OCI-LY7 (cell line): ENCODE data around the gene OR1K1. TPM values are rescaled to one million over a fixed set of nuclear protein-coding genes. Genes with fewer than 3 reads are reported as not detected.

Experiments used
- BruUV-seq: library from RNA; stranded (reverse); fragments of 400-500 nt; replicated peaks from 2 replicates; lab custom pipeline; 2021; lab: Mats Ljungman, UMichigan
- CTCF ChIA-PET: fragments of 300-600 bp; sonication (Branson Sonifier 250); formaldehyde crosslinking; loops from one replicate; lab custom pipeline; 2022; ENCODE audit warnings: antibody characterized with exemption; ENCODE audit not compliant: unreplicated experiment; lab: Charles Lee
- POLR2A ChIA-PET: fragments of 300-600 bp; sonication (Branson Sonifier 250); formaldehyde crosslinking; loops from one replicate; lab custom pipeline; 2022; ENCODE audit warnings: antibody characterized with exemption; lab: Charles Lee
- DNase-seq: peaks from one replicate; pipeline ENCODE4 v3.0.0-alpha.2; 2015; ENCODE audit warnings: low spot score
- H2AFZ ChIP-seq: fragments of 200-600 bp; sonication (generic), shearing (Covaris generic); 2 replicates; pipeline ENCODE4 v1.6.1; 2014; ENCODE audit warnings: mild to moderate bottlenecking, antibody characterized with exemption, low read length, moderate library complexity
- H3K27ac ChIP-seq: fragments of 200-600 bp; sonication (generic); 2 replicates; pipeline ENCODE4 v1.5.1; 2014; ENCODE audit warnings: mixed run types, low read depth, mild to moderate bottlenecking, moderate library complexity, low read length, inconsistent platforms; ENCODE audit not compliant: poor library complexity, severe bottlenecking
- H3K36me3 ChIP-seq: fragments of 200-600 bp; sonication (generic); 2 replicates; pipeline ENCODE4 v1.6.1; 2014; ENCODE audit warnings: mild to moderate bottlenecking, antibody characterized with exemption, low read length, moderate library complexity, mixed read lengths; ENCODE audit not compliant: insufficient read depth
- H3K4me1 ChIP-seq: fragments of 200-600 bp; sonication (generic); 2 replicates; pipeline ENCODE4 v1.5.1; 2014; ENCODE audit warnings: mild to moderate bottlenecking, low read length; ENCODE audit not compliant: insufficient read depth, poor library complexity, severe bottlenecking
- H3K4me2 ChIP-seq: fragments of 200-600 bp; sonication (generic); 2 replicates; pipeline ENCODE4 v1.6.1; 2014; ENCODE audit warnings: mild to moderate bottlenecking, low read length
- H3K4me3 ChIP-seq: fragments of 200-600 bp; sonication (generic); 2 replicates; pipeline ENCODE4 v1.5.1; 2014; ENCODE audit warnings: mild to moderate bottlenecking, low read depth, low read length; ENCODE audit not compliant: poor library complexity, severe bottlenecking
- H3K79me2 ChIP-seq: fragments of 200-600 bp; sonication (generic); 2 replicates; pipeline ENCODE4 v1.6.1; 2016; ENCODE audit warnings: low read depth, mild to moderate bottlenecking, low read length, moderate library complexity, mixed read lengths; ENCODE audit not compliant: insufficient read depth
- H3K9me2 ChIP-seq: fragments of 200-600 bp; sonication (generic); 2 replicates; pipeline ENCODE4 v1.6.1; 2016; ENCODE audit warnings: mild to moderate bottlenecking, low read length, mixed read lengths; ENCODE audit not compliant: insufficient read depth
- H3K9me3 ChIP-seq: fragments of 200-600 bp; sonication (generic); 2 replicates; pipeline ENCODE4 v1.6.1; 2014; ENCODE audit warnings: mild to moderate bottlenecking, mixed run types, low read length, mixed read lengths
- H4K20me1 ChIP-seq: fragments of 200-600 bp; sonication (generic); 2 replicates; pipeline ENCODE4 v1.6.1; 2014; ENCODE audit warnings: mild to moderate bottlenecking, antibody characterized with exemption, low read length, moderate library complexity, mixed read lengths; ENCODE audit not compliant: insufficient read depth
- EZH2phosphoT487 ChIP-seq: fragments of 200-600 bp; sonication (generic); IDR thresholded peaks from 2 replicates; pipeline ENCODE4 v1.6.1; 2018; ENCODE audit warnings: low read depth, borderline replicate concordance, mild to moderate bottlenecking, mixed run types, antibody characterized with exemption, low read length, moderate library complexity, mixed read lengths
- intact Hi-C: fragments of 100-400 bp; cut with micrococcal nuclease; formaldehyde crosslinking; loops from one replicate; pipeline ENCODE4 v1.10.0; 2022; ENCODE audit not compliant: unreplicated experiment
- total RNA-seq, 2 experiments: library from RNA; depleted of rRNA in 1 of 2; stranded (reverse); fragments of >200 nt in 1 of 2; shearing (Covaris generic) in 1 of 2; gene quantifications; 2 replicates each; pipeline ENCODE4 v1.2.3, GENCODE V29; 2014 to 2022
- TF ChIP-seq, protein P1 (sequence below): fragments of 200-600 bp; sonication (generic); conservative IDR thresholded peaks from 2 replicates; pipeline ENCODE4 v1.5.1; 2014; ENCODE audit warnings: mild to moderate bottlenecking, antibody characterized with exemption, low read length, moderate library complexity, mixed read lengths

Gene OR1K1
- total RNA-seq, 2 experiments from 2014 or later = not detected

DNA sequence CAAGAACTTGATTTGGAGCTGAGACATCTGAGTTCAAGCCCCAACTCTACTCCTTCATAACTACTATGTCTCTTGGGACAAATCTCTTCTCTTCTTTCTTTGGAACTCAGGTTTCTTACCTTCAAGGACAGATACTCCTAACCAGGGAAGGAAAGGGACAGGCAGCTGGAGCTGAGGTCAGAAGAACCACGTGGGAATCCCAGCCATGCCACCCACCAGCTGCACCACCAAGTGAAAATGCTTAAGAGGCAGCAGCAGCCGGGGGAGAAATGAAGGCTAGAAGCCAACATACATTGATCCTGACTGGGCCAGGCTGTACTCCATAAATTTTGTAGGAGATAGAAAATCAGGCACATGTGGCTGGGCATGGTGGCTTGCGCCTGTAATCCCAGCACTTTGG lies 20.7 kb upstream of the OR1K1 start:
- H3K4me1 ChIP-seq = no peaks in the 10 kb centered on the region
- TF ChIP-seq EZH2phosphoT487 = no peak
- TF ChIP-seq, protein P1, sequence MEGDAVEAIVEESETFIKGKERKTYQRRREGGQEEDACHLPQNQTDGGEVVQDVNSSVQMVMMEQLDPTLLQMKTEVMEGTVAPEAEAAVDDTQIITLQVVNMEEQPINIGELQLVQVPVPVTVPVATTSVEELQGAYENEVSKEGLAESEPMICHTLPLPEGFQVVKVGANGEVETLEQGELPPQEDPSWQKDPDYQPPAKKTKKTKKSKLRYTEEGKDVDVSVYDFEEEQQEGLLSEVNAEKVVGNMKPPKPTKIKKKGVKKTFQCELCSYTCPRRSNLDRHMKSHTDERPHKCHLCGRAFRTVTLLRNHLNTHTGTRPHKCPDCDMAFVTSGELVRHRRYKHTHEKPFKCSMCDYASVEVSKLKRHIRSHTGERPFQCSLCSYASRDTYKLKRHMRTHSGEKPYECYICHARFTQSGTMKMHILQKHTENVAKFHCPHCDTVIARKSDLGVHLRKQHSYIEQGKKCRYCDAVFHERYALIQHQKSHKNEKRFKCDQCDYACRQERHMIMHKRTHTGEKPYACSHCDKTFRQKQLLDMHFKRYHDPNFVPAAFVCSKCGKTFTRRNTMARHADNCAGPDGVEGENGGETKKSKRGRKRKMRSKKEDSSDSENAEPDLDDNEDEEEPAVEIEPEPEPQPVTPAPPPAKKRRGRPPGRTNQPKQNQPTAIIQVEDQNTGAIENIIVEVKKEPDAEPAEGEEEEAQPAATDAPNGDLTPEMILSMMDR = no peak
- no peaks in the 10 kb centered on the region for H3K9me2 ChIP-seq
- DNase-seq = no peak
- H4K20me1 ChIP-seq = no peaks in the 10 kb centered on the region
- no peaks in the 10 kb centered on the region for H3K36me3 ChIP-seq
- H3K4me2 ChIP-seq = no peak overlapping the region
- CTCF ChIA-PET = no interaction called here
- H3K4me3 ChIP-seq = no peak overlapping the region
- H3K27ac ChIP-seq = no peak overlapping the region
- no peaks in the 10 kb centered on the region for H3K79me2 ChIP-seq
- intact Hi-C loops = no loop called here
- BruUV-seq = no TSS peak
- H3K9me3 ChIP-seq = no peaks in the 10 kb centered on the region
- POLR2A ChIA-PET = no interaction called here
- no peak overlapping the region for H2AFZ ChIP-seq

- no peak overlapping the region for H3K4me3 ChIP-seq
- H3K4me1 ChIP-seq = no peaks in the 10 kb centered on the region
- no peaks in the 10 kb centered on the region for H3K9me3 ChIP-seq
- no peak overlapping the region for H2AFZ ChIP-seq
- ChIA-PET CTCF (no interaction called here), POLR2A (no interaction called here)
- no peaks in the 10 kb centered on the region for H3K9me2 ChIP-seq
- intact Hi-C loops = no loop called here
- H3K27ac ChIP-seq = no peak overlapping the region
- no peak for DNase-seq
- H3K36me3 ChIP-seq = no peaks in the 10 kb centered on the region
- TF ChIP-seq EZH2phosphoT487 = no peak
- TF ChIP-seq, protein P1 = no peak
- no TSS peak for BruUV-seq
- no peaks in the 10 kb centered on the region for H4K20me1 ChIP-seq
- no peaks in the 10 kb centered on the region for H3K79me2 ChIP-seq
- no peak overlapping the region for H3K4me2 ChIP-seq
These were observed 19.9 kb upstream of the OR1K1 start for GRCh38 chr9:122780026-122780425.

DNA sequence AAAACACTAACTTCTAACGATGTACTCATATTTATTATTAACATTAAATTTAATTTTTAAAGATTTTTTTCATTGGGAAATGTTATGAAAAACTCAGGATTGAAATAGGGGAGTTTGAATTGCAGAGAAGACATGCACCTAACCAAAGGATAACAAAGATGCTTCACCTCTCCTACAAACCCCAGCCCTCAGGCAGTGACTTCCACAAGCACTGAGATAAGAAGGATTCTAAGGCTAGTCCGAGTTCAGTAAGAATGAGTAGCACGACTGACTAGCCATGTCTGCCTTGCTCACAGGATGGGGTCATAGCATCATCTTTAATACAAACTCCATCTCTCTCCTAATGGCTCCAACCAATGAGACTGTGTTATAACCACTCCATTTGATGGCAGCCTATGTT lies 18.3 kb upstream of the OR1K1 start:
- BruUV-seq = no TSS peak
- H3K4me1 ChIP-seq = no peaks in the 10 kb centered on the region
- no peaks in the 10 kb centered on the region for H3K79me2 ChIP-seq
- no peaks in the 10 kb centered on the region for H3K36me3 ChIP-seq
- CTCF ChIA-PET = no interaction called here
- H2AFZ ChIP-seq = no peak overlapping the region
- no peaks in the 10 kb centered on the region for H3K9me3 ChIP-seq
- no peak for DNase-seq
- no peak overlapping the region for H3K4me2 ChIP-seq
- TF ChIP-seq EZH2phosphoT487 = no peak
- TF ChIP-seq, protein P1 = no peak
- no peaks in the 10 kb centered on the region for H3K9me2 ChIP-seq
- no peak overlapping the region for H3K4me3 ChIP-seq
- intact Hi-C loops = no loop called here
- no peaks in the 10 kb centered on the region for H4K20me1 ChIP-seq
- H3K27ac ChIP-seq = no peak overlapping the region
- POLR2A ChIA-PET = no interaction called here
